H9 (cell line): Measurements from ENCODE around the gene SYNGR4. TPM values are rescaled to one million over a fixed set of nuclear protein-coding genes. Genes with fewer than 3 reads are reported as not detected.

Experiments used
- DNase-seq: peaks from one replicate; pipeline ENCODE4 v3.0.0-alpha.2; 2017
- H2AFZ ChIP-seq: one replicate; pipeline ENCODE4 v1.6.1; 2013; ENCODE audit warnings: mild to moderate bottlenecking, low read length, control low read depth, moderate library complexity
- H2AK5ac ChIP-seq: 2 replicates; pipeline ENCODE4 v1.6.1; 2013; ENCODE audit warnings: low read length, control low read depth, mixed read lengths; ENCODE audit not compliant: insufficient read length
- H2BK120ac ChIP-seq: one replicate; pipeline ENCODE4 v1.6.1; 2013; ENCODE audit warnings: low read depth, mild to moderate bottlenecking, low read length, control low read depth, inconsistent platforms; ENCODE audit not compliant: poor library complexity, severe bottlenecking
- H2BK12ac ChIP-seq: 2 replicates; pipeline ENCODE4 v1.6.1; 2013; ENCODE audit warnings: low read length, control low read depth, mixed read lengths, low read depth; ENCODE audit not compliant: insufficient read length
- H2BK15ac ChIP-seq: 2 replicates; pipeline ENCODE4 v1.6.1; 2013; ENCODE audit warnings: low read depth, low read length, control low read depth
- H2BK20ac ChIP-seq: one replicate; pipeline ENCODE4 v1.6.1; 2013; ENCODE audit warnings: low read depth, mild to moderate bottlenecking, low read length, control low read depth, inconsistent platforms; ENCODE audit not compliant: poor library complexity, severe bottlenecking
- H2BK5ac ChIP-seq: 2 replicates; pipeline ENCODE4 v1.6.1; 2013; ENCODE audit warnings: low read length, control low read depth, mixed read lengths; ENCODE audit not compliant: insufficient read length
- H3K14ac ChIP-seq: 2 replicates; pipeline ENCODE4 v1.6.1; 2013; ENCODE audit warnings: low read length, control low read depth; ENCODE audit not compliant: insufficient read depth
- H3K18ac ChIP-seq: 2 replicates; pipeline ENCODE4 v1.6.1; 2013; ENCODE audit warnings: low read depth, mild to moderate bottlenecking, mixed read lengths, low read length, control low read depth; ENCODE audit not compliant: insufficient read length
- H3K23ac ChIP-seq: 2 replicates; pipeline ENCODE4 v1.6.1; 2013; ENCODE audit warnings: low read length, control low read depth, mixed read lengths, low read depth; ENCODE audit not compliant: insufficient read length
- H3K23me2 ChIP-seq: 2 replicates; pipeline ENCODE4 v1.6.1; 2013; ENCODE audit warnings: low read depth, mild to moderate bottlenecking, mixed read lengths, low read length, control low read depth; ENCODE audit not compliant: insufficient read length, poor library complexity, severe bottlenecking
- H3K27ac ChIP-seq: 2 replicates; pipeline ENCODE4 v1.5.1; 2013; ENCODE audit warnings: low read length, control low read depth, mixed read lengths, low read depth; ENCODE audit not compliant: insufficient read length
- H3K27me3 ChIP-seq: 2 replicates; pipeline ENCODE4 v1.6.1; 2013; ENCODE audit warnings: low read length, control low read depth, inconsistent platforms; ENCODE audit not compliant: insufficient read depth
- H3K4ac ChIP-seq: 2 replicates; pipeline ENCODE4 v1.6.1; 2013; ENCODE audit warnings: low read depth, mild to moderate bottlenecking, control low read depth, inconsistent platforms, low read length, moderate library complexity
- H3K4me1 ChIP-seq: 2 replicates; pipeline ENCODE4 v1.6.1; 2013; ENCODE audit warnings: low read length, control low read depth, inconsistent platforms; ENCODE audit not compliant: insufficient read depth
- H3K4me2 ChIP-seq: 2 replicates; pipeline ENCODE4 v1.6.1; 2013; ENCODE audit warnings: low read length, control low read depth, mixed read lengths; ENCODE audit not compliant: insufficient read length, insufficient read depth
- H3K56ac ChIP-seq: 2 replicates; pipeline ENCODE4 v1.6.1; 2013; ENCODE audit warnings: low read depth, mild to moderate bottlenecking, mixed read lengths, low read length, control low read depth; ENCODE audit not compliant: insufficient read length
- H3K79me1 ChIP-seq: 2 replicates; pipeline ENCODE4 v1.6.1; 2013; ENCODE audit warnings: low read depth, mild to moderate bottlenecking, moderate library complexity, low read length, control low read depth, inconsistent platforms; ENCODE audit not compliant: insufficient read depth, poor library complexity, severe bottlenecking
- H3K79me2 ChIP-seq: 2 replicates; pipeline ENCODE4 v1.6.1; 2013; ENCODE audit warnings: low read length, control low read depth, inconsistent platforms; ENCODE audit not compliant: insufficient read depth
- H3K9ac ChIP-seq: 2 replicates; pipeline ENCODE4 v1.6.1; 2013; ENCODE audit warnings: low read length, control low read depth, mixed read lengths; ENCODE audit not compliant: insufficient read length; ENCODE audit errors: extremely low read depth
- H3K9me3 ChIP-seq: one replicate; pipeline ENCODE4 v1.6.1; 2013; ENCODE audit warnings: low read depth, low read length, inconsistent platforms; ENCODE audit not compliant: control insufficient read depth
- H3T11ph ChIP-seq: one replicate; pipeline ENCODE4 v1.6.1; 2013; ENCODE audit warnings: mild to moderate bottlenecking, low read length, control low read depth, inconsistent platforms
- H4K20me1 ChIP-seq: one replicate; pipeline ENCODE4 v1.6.1; 2013; ENCODE audit not compliant: control insufficient read depth, insufficient read length, insufficient read depth
- H4K5ac ChIP-seq: 2 replicates; pipeline ENCODE4 v1.6.1; 2013; ENCODE audit warnings: low read depth, mild to moderate bottlenecking, mixed read lengths, low read length, control low read depth; ENCODE audit not compliant: insufficient read length
- H4K8ac ChIP-seq: replicated peaks from 2 replicates; pipeline ENCODE4 v1.6.1; 2013; ENCODE audit warnings: low read length, control low read depth, mixed read lengths, low read depth; ENCODE audit not compliant: insufficient read length
- H4K91ac ChIP-seq: 2 replicates; pipeline ENCODE4 v1.6.1; 2013; ENCODE audit warnings: low read depth, mild to moderate bottlenecking, moderate library complexity, mixed read lengths, low read length, control low read depth; ENCODE audit not compliant: insufficient read length
- H3K27ac Mint-ChIP-seq, 3 experiments: 2 replicates in 2 of 3; 3 replicates in 1 of 3; pipeline ENCODE4 v1.8.0; 2020 to 2021; ENCODE audit warnings: mixed read lengths in 3 of 3, mild to moderate bottlenecking in 1 of 3, moderate library complexity in 1 of 3
- H3K27me3 Mint-ChIP-seq: 2 replicates; pipeline ENCODE4 v1.8.0; 2021; ENCODE audit warnings: low read depth, mild to moderate bottlenecking, moderate library complexity, mixed read lengths
- H3K36me3 Mint-ChIP-seq, 3 experiments: 2 replicates in 2 of 3; 3 replicates in 1 of 3; pipeline ENCODE4 v1.8.0; 2020 to 2021; ENCODE audit warnings: low read depth in 3 of 3, mixed read lengths in 3 of 3; ENCODE audit not compliant: insufficient read depth in 1 of 3
- H3K4me1 Mint-ChIP-seq, 2 experiments: 2 replicates each; pipeline ENCODE4 v1.8.0; 2020; ENCODE audit warnings: mixed read lengths in 2 of 2
- H3K4me3 Mint-ChIP-seq, 2 experiments: 2 replicates in 1 of 2; 3 replicates in 1 of 2; pipeline ENCODE4 v1.8.0; 2020 to 2021; ENCODE audit warnings: mild to moderate bottlenecking in 2 of 2, mixed read lengths in 2 of 2, moderate library complexity in 1 of 2
- H3K9me3 Mint-ChIP-seq, 2 experiments: 2 replicates in 1 of 2; 3 replicates in 1 of 2; pipeline ENCODE4 v1.8.0; 2020; ENCODE audit warnings: mild to moderate bottlenecking in 2 of 2, mixed read lengths in 2 of 2, moderate library complexity in 1 of 2
- WGBS: extraction: QIAGEN DNeasy Blood & Tissue Kit; methylation state at CpG from one replicate; pipeline ENCODE4 v1.1.7; 2013; ENCODE audit warnings: missing lambda C conversion rate, low lambda C conversion rate, mixed read lengths; ENCODE audit not compliant: insufficient read length; ENCODE audit errors: extremely low coverage; 5-methylcytosine and 5-hydroxymethylcytosine counted together
- total RNA-seq: library from RNA; stranded (reverse); gene quantifications from 2 replicates; pipeline ENCODE4 v1.2.1, GENCODE V29; 2021
- TF ChIP-seq, protein P1 (sequence below): fragments of 200-600 bp; sonication (generic); conservative IDR thresholded peaks from 3 replicates; pipeline ENCODE4 v1.8.0; 2021; ENCODE audit warnings: antibody characterized with exemption, mild to moderate bottlenecking

Gene SYNGR4
- total RNA-seq, 1 experiment from 2014 or later = 0.31 TPM

DNA sequence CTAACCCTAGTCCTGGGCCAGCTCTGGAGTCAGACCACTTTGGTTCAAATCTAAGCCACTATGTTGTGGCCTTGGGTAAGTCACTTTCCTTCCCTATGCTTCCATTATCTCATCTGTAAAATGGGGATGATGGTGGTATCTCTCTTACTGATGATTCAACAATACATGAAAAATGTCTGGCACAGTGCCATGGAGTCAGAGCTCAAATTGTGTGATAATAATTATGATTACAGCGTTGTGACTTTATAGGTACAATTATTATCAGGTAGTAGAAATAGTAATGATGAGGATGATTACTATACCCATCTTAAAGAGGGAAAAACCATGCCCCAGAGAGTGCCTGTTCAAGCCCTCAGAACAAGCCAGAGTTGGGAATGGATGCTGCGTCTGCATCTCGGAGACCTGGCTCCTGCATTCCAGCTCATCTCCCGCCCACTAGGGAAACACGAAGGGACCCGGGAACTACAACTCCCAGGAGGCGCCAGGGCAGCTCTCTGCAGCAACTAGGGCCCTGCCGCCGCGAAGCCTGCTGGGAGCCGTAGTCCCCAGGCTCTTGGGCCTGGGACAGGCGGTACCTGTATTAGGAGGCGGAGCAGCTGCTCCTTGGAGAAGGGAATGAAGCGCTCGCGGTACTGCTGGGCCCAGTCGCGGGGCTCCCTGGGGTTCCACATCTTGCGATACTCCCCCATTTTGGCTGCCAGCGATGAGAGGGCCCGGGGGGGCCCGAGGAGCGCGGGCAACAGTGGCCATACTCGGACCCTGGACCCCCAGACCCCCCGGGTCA lies 1.3 kb upstream of the SYNGR4 start:
- Mint-ChIP-seq H3K4me3 (peak overlapping the region; percentile 77 to 85), H3K9me3 (no peaks in the 10 kb centered on the region), H3K36me3 (peaks cover 2 to 20% (median 11%) of the 10 kb centered on the region in 3 experiments; a peak in 6 of 7 replicates), H3K27ac (peak overlapping the region; percentile 94 to 97 (median 97); a peak in 5 of 7 replicates), H3K27me3 (peaks cover 3% of the 10 kb centered on the region), H3K4me1 (peaks cover 2 to 10% of the 10 kb centered on the region in 2 experiments; a peak in 2 of 4 replicates)
- no peak overlapping the region for H3K56ac ChIP-seq
- no peaks in the 10 kb centered on the region for H3K79me2 ChIP-seq
- H2BK120ac ChIP-seq = no peak overlapping the region
- H2BK15ac ChIP-seq = no peak overlapping the region
- H2BK20ac ChIP-seq = no peak overlapping the region
- H2AK5ac ChIP-seq = no peak overlapping the region
- peak overlapping the region; percentile 65 for H3K18ac ChIP-seq
- no peaks in the 10 kb centered on the region for H3K9me3 ChIP-seq
- no peak overlapping the region for H2BK12ac ChIP-seq
- no peaks in the 10 kb centered on the region; the same call in 1 of the 2 replicates for H3K4me1 ChIP-seq
- H3K79me1 ChIP-seq = no peaks in the 10 kb centered on the region
- H2AFZ ChIP-seq = no peak overlapping the region
- H3T11ph ChIP-seq = no peak overlapping the region
- peak overlapping the region; percentile 65; the same call in 1 of the 2 replicates for H3K14ac ChIP-seq
- H3K27me3 ChIP-seq = no peaks in the 10 kb centered on the region; the same call in 1 of the 2 replicates
- H4K8ac ChIP-seq = no peak overlapping the region
- no peak overlapping the region for H3K4ac ChIP-seq
- peak overlapping the region; percentile 79 for H3K9ac ChIP-seq
- H4K5ac ChIP-seq = no peak overlapping the region
- TF ChIP-seq, protein P1, sequence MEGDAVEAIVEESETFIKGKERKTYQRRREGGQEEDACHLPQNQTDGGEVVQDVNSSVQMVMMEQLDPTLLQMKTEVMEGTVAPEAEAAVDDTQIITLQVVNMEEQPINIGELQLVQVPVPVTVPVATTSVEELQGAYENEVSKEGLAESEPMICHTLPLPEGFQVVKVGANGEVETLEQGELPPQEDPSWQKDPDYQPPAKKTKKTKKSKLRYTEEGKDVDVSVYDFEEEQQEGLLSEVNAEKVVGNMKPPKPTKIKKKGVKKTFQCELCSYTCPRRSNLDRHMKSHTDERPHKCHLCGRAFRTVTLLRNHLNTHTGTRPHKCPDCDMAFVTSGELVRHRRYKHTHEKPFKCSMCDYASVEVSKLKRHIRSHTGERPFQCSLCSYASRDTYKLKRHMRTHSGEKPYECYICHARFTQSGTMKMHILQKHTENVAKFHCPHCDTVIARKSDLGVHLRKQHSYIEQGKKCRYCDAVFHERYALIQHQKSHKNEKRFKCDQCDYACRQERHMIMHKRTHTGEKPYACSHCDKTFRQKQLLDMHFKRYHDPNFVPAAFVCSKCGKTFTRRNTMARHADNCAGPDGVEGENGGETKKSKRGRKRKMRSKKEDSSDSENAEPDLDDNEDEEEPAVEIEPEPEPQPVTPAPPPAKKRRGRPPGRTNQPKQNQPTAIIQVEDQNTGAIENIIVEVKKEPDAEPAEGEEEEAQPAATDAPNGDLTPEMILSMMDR = no peak
- H3K23me2 ChIP-seq = peaks cover 5% of the 10 kb centered on the region
- H3K23ac ChIP-seq = no peak overlapping the region
- peak; percentile 98 for DNase-seq
- H2BK5ac ChIP-seq = no peak overlapping the region
- no peak overlapping the region for H4K91ac ChIP-seq
- no peaks in the 10 kb centered on the region for H4K20me1 ChIP-seq
- no peak overlapping the region for H3K27ac ChIP-seq
- no CpG with 5 or more reads among the region's 26 CpGs for WGBS
- H3K4me2 ChIP-seq = peak overlapping the region; percentile 82
